Cortex of kidney (tissue), 1 donor: ENCODE data around the gene GPR137.

ENCODE experiments used
- DNase-seq: peaks from one replicate; lab custom pipeline; 2025; lab: John Stamatoyannopoulos, UW

GPR137 gene

DNA sequence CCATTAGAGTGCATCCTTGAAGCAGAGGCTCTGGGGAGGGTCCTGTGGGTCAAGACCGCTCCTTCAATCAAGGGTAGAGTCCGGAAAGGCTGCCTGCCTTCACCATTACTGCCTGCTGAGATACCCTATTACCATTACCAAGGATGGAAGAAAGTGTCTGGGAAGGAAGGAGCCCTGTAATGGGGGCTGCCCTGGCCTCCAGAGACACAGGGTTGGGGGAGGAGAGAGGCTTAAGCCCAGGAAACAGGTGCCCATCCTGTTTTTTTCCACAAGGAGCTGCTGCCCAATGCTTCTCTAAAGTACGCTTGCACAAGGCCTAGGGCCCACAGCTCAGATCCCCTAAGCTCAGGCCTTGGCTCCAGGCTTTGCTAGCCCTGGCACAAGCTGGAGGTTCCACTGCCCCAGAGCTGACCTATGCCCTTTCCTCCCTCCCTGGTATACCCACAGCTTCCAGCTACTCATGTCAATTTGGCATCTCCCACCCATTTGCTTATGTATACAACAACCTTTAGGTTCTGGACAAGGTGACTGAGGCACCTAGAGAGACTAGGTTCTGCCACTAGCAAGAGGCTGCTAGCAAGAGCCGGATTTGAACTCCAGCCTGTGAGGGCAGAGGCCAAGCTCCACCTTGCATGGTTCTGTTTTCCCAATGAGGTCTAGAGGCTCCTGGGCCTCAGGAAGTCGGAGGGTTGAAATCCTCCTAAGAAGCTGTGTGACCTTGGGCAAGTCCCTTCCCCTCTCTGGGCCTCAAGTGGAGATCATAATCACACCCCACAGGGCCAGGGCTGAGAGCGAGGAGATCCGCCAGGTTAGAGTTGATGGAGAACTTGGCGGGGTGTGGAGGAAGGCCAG is 35.9 kb upstream of the GPR137 start:
- no peak for DNase-seq

GRCh38 chr11:64250415-64251015 is 35.1 kb upstream of the GPR137 start:
- no peak for DNase-seq

GRCh38 chr11:64251016-64251752 is 34.5 kb upstream of the GPR137 start, which contains the start of gene PLCB3:
Gene PLCB3 (plus strand): TSS chr11:64251530. CDS start chr11:64251650, 120 bp downstream.
- DNase-seq: no peak

- DNase-seq: no peak
Observed at GRCh38 chr11:64251753-64252002, 34.0 kb upstream of the GPR137 start.

DNA sequence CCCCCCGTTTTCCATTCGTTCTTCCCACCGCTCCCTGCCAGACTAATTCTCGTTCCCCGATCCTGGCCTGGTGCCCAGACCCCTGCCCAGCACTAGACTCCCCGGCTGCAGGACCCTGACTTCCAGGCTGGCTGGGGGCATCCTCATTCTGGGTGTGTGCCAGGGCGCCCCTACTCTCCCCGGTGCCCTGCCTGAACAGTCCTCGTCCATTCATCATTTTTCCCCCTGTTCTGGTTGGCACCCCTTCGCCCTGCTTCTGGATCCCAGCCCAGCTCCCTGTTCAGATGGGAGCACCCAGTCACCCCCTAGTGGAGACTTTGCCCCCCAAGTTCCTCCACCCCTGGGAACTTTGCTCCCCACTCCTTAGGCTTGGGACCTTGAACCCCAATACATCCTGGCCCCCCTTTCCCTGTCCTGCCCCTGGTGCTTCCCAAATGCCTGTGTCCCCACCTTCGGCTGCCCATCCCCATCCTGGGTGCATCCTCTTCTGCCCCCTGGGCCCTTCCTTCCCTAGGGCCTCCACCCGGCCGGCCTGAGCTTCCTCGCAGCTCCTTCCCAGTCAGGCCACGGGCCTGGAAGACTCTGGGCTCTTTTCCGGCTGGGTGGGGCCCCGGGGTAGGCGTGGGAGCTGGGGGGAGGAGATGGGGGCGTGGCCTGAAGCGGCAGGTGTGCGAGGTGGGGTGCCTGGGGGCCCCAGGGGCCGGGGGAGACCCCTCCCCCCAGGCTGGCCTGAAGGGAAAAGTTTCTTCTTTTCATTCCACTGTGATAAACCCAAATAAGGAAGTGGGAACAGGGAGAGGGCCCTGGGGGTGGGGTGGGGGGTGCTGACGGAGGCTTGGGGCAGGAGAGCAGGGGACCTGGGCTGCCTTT is 33.4 kb upstream of the GPR137 start:
- DNase-seq: no peak

- no peak for DNase-seq
Observed at GRCh38 chr11:64253043-64253442, 32.6 kb upstream of the GPR137 start.

DNA sequence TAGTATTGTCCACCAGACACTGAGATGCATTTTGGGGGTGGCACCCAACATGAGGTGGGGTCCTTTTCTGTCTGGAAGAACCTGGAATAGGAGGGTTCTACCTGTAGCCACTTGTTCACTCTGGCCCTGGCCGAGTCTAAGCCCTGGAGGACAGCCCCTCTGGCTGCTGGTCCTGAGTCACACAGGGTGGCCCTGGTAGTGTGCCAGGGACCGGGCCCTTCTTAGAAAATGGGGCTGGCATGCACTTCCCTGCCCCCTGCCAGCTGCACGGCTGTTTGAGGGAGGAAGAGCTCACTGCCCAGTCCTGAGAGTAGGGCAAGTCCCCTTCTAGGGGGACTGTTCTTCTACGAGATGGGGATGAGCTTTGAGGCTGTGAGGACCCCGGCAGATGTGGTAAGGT is 32.2 kb upstream of the GPR137 start:
- no peak for DNase-seq

- DNase-seq: no peak
Observed at GRCh38 chr11:64254326-64254725, 31.3 kb upstream of the GPR137 start.

DNA sequence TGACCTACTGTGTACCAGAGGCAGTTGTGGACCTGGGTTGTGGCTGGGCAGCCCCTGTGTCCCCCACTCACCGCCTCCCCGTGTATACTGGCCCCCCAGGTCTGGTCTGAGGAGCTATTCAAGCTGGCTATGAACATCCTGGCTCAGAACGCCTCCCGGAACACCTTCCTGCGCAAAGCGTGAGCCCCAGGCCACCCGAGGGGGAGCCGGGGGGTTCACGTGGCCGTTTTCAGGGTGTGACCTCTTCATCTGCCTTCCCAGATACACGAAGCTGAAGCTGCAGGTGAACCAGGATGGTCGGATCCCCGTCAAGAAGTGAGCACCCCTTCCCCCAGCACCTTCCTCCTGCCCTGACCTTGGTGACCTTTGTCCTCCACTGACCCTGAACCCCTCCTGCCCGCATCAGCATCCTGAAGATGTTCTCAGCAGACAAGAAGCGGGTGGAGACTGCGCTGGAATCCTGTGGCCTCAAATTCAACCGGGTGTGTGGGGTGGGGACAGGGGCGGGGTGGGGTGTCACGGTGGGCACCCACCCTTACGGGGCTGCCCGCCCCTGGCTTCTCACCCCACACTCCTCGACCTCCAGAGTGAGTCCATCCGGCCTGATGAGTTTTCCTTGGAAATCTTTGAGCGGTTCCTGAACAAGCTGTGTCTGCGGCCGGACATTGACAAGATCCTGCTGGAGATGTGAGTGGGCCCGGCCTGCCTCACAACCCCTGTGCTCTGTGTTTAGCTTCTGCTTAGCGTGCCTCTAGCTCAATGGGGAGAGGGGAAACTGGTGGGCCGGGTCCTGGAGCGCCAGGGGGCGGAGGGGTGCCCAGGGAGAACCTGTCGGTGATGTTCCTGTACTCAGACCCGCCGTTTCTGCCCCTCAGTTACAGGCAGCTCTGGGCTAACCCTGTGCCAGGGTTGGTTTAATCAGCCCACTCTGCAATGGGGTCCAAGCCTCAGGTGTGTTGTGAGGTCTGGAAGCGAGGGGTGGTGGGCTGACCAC is 30.2 kb upstream of the GPR137 start:
- DNase-seq: no peak

- DNase-seq: no peak
Observed at GRCh38 chr11:64256300-64256699, 29.3 kb upstream of the GPR137 start.

DNA sequence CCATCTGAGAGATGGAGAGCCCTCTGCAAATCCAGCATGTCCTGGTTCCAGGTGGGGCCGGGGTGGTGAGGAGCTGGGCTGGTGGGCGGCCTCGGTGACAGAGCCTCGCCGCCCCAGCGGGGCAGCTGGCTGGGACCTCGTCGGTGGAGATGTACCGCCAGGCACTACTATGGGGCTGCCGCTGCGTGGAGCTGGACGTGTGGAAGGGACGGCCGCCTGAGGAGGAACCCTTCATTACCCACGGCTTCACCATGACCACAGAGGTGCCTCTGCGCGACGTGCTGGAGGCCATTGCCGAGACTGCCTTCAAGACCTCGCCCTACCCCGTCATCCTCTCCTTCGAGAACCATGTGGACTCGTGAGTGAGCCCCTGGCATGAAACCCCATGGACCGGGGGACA is 27.3 kb upstream of the GPR137 start:
- DNase-seq: no peak

DNA sequence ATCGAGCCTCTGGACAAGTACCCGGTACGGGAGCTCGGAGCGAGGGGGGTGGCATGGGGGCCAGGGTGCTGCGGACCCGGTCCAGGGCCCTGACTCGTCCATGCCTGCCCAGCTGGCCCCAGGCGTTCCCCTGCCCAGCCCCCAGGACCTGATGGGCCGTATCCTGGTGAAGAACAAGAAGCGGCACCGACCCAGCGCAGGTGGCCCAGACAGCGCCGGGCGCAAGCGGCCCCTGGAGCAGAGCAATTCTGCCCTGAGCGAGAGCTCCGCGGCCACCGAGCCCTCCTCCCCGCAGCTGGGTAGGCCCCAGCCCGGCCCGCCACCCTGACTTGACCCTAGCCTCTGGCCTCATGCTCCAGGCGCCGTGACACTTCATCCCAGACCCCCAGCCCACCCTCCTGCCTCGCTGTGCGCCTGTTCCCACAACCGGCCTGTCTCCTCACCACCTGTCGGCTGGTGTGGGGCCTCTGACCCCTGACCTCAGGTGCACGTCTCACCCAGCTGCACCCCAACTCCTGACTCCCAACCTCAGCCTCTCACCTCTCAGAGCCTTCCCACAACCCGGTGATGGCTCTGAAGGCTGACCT is 26.6 kb upstream of the GPR137 start:
- DNase-seq: no peak

DNA sequence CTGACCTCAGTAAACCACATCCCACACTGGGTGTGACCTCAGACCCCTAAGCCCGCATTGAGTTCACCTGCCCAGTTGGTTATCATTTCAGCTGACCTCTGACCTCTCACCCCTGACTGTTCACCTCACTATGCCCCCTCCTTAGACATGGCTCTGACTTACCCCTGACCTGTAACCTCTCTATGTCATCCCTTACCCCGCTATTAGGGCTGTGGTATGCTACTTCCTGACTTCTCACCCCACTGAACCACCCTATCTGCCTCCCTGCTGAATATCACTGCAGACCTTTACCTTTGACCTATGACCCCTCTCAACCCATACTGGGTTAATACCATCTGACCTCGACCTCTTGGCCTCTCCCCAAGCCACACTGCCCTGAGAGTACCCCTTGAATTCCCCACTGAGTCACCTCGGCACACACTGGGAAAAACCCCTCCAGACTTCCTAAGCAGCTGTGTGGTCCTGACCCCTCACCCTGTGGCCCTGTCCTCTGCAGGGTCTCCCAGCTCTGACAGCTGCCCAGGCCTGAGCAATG is 26.0 kb upstream of the GPR137 start:
- no peak for DNase-seq

DNA sequence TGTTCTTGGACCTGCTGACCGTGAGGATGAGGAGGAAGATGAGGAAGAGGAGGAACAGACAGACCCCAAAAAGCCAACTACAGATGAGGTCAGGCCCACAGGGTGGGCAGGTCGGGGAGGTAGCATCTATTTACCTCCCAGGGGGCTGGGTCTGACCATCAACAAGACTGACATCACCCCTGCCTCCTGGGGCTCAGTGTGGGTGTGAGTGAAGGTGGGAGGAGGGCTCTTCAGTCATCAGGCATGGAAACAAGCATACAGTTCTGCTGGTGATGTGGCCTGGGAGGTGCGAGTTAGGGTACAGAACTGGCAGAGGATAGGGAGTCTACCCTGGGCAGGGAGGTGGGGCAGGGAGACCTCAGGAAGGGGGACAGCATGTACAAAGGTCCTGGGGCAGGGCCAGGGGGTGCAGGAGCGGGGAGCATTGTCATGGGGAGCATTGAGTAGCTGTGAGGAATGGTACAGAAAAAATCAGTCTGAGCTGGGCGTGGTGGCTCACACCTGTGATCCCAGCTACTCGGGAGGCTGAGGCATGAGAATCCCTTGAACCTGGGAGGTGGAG is 25.4 kb upstream of the GPR137 start:
- DNase-seq: no peak

DNA sequence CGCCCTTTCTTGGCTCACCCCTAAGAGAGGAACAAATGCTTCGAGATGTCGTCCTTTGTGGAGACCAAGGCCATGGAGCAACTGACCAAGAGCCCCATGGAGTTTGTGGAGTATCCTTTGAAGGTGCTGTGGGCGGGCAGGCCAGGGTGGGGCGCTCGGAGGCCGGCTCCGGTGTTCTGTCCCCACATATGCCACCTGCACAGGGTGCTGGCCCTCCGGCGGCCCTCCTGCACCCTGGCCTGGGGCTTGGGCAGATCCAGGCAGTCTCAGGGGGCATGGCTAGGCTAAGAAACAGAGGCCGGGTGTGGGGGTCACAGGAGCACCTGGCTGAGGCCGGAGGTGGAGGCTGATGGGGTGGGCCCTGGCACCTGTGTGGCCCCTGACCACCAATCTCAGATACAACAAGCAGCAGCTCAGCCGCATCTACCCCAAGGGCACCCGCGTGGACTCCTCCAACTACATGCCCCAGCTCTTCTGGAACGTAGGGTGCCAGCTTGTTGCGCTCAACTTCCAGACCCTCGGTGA is 24.0 kb upstream of the GPR137 start:
- DNase-seq: no peak

- DNase-seq: no peak
Observed at GRCh38 chr11:64262271-64263002, 23.2 kb upstream of the GPR137 start.

DNA sequence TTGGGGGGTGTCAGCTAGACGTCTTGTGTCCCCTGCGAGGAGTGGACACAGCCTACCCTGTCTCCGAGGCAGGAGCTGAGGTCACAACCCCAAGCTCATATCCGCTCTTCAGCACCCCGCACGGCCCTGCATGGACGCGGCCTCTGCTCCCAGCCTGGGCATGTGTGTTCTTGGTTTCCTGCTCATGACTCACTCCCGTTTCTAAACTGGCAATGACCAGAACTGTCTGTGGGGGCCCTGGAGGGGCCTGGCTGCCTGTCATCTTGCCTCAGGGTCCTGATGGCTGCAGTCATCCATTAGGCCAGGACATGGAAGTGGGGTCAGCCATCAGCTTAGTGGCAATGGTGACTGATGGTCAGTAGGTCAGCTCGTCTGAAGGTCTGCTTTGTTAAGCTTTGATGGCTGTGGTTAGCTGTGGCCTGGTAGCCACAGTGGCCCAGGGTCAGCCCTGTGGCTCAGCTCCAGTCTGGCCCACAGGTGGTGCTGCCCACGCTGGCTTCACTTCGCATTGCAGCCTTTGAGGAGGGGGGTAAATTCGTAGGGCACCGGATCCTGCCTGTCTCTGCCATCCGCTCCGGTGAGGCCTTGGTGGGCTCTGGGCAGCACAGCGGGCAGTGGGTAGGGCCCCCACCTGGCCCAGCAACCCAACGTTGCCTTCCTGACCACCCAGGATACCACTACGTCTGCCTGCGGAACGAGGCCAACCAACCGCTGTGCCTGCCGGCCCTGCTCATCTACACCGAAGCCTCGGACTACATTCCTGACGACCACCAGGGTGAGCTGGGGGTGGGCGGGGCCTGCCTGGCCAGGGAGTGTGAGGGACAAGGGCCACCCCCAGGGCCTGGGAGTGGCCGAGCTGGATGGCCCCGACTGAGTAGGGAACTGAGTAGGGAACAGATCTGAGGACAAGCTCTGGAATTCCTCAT is 22.4 kb upstream of the GPR137 start:
- DNase-seq: no peak

GRCh38 chr11:64263947-64264317 is 21.7 kb upstream of the GPR137 start:
- DNase-seq: no peak
